NCI-H2196 (cell line): Measurements from ENCODE around the gene RAF1.

Source experiments
- DNase-seq: peaks from one replicate; lab custom pipeline; 2025; ENCODE audit not compliant: unreplicated experiment; lab: John Stamatoyannopoulos, UW

RAF1 gene

GRCh38 chr3:12598890-12599289 lies 65.0 kb downstream of the RAF1 start:
- no peak for DNase-seq

- no peak for DNase-seq
Measured at GRCh38 chr3:12593473-12593872, 70.4 kb downstream of the RAF1 start.

- DNase-seq = no peak
Measured at GRCh38 chr3:12591997-12592715, 71.8 kb downstream of the RAF1 start.

- DNase-seq = no peak
Measured at GRCh38 chr3:12591456-12591855, 72.5 kb downstream of the RAF1 start.

- no peak for DNase-seq
Measured at GRCh38 chr3:12590096-12590495, 73.8 kb downstream of the RAF1 start.

GRCh38 chr3:12588039-12589009 lies 75.6 kb downstream of the RAF1 start:
- DNase-seq = peak; percentile 30

- no peak for DNase-seq
Measured at GRCh38 chr3:12586403-12586802, 77.5 kb downstream of the RAF1 start.

- no peak for DNase-seq
Measured at GRCh38 chr3:12585970-12586369, 77.9 kb downstream of the RAF1 start.

- no peak for DNase-seq
Measured at GRCh38 chr3:12585181-12585580, 78.7 kb downstream of the RAF1 start.

GRCh38 chr3:12584083-12584482 lies 79.8 kb downstream of the RAF1 start:
- no peak for DNase-seq

GRCh38 chr3:12583280-12583679 lies 80.6 kb downstream of the RAF1 start:
- no peak for DNase-seq

GRCh38 chr3:12582730-12583129 lies 81.2 kb downstream of the RAF1 start:
- DNase-seq = no peak

- DNase-seq = no peak
Measured at GRCh38 chr3:12579905-12580304, 84.0 kb downstream of the RAF1 start.

- DNase-seq = no peak
Measured at GRCh38 chr3:12579456-12579855, 84.5 kb downstream of the RAF1 start.

GRCh38 chr3:12578742-12579141 lies 85.2 kb downstream of the RAF1 start:
- DNase-seq = no peak

- DNase-seq = no peak
Measured at GRCh38 chr3:12577379-12577778, 86.5 kb downstream of the RAF1 start.

- DNase-seq = no peak
Measured at GRCh38 chr3:12574661-12575060, 89.3 kb downstream of the RAF1 start.

- no peak for DNase-seq
Measured at GRCh38 chr3:12574131-12574530, 89.8 kb downstream of the RAF1 start.

- DNase-seq = no peak
Measured at GRCh38 chr3:12571986-12572385, 91.9 kb downstream of the RAF1 start.

- no peak for DNase-seq
Measured at GRCh38 chr3:12569836-12570235, 94.1 kb downstream of the RAF1 start.

GRCh38 chr3:12568747-12569146 lies 95.2 kb downstream of the RAF1 start:
- DNase-seq = no peak

- DNase-seq = no peak
Measured at GRCh38 chr3:12566976-12567375, 96.9 kb downstream of the RAF1 start.
